GM12874 (cell line): ENCODE measurements around the gene TRIP11.

ENCODE experiments used
- TF ChIP-seq, protein P1 (sequence below): IDR thresholded peaks from 2 replicates; pipeline ENCODE4 v1.5.1; 2011; ENCODE audit warnings: low read depth, mild to moderate bottlenecking, control low read depth, low read length, moderate library complexity; ENCODE audit not compliant: insufficient read depth

TRIP11 gene

DNA sequence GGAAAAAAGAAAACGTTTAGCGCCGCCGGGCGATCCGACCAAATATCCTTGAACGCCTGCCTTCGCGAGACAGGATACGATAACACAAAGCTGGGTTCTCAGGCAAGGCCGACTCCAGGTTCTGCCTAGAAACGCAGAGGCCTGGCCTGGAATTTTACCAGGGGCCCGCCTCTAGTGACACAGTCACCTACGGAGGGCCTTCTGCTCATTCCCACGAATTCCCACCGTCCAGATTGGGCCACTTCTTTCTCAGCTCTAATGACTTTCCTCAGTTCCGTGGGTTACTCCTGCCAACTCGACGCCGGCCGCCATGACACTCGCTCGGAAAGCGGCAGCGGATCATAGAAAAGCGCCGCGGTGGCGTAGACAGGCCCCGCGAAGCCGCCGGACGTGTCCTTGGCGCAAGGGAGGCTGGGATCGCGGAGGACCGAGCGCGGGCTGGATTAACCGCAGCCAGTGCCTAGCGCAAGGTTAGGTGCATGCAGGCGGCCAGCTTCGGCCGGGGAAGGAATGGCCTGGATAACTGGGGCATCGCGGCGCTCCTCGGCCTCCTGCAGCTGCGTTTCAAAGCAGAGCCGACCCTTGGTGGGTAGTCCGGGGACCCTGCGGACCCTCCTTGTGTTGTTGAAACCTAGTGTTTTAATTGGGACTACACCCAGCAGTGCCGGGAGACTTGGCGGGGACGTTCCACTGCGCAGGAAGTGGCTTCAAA is at the start of gene TRIP11:
Gene TRIP11, minus strand, starts transcription at position 341 of the 712 bp plus-strand sequence. CDS start 374 bp downstream, outside the sequence.
- TF ChIP-seq, protein P1, sequence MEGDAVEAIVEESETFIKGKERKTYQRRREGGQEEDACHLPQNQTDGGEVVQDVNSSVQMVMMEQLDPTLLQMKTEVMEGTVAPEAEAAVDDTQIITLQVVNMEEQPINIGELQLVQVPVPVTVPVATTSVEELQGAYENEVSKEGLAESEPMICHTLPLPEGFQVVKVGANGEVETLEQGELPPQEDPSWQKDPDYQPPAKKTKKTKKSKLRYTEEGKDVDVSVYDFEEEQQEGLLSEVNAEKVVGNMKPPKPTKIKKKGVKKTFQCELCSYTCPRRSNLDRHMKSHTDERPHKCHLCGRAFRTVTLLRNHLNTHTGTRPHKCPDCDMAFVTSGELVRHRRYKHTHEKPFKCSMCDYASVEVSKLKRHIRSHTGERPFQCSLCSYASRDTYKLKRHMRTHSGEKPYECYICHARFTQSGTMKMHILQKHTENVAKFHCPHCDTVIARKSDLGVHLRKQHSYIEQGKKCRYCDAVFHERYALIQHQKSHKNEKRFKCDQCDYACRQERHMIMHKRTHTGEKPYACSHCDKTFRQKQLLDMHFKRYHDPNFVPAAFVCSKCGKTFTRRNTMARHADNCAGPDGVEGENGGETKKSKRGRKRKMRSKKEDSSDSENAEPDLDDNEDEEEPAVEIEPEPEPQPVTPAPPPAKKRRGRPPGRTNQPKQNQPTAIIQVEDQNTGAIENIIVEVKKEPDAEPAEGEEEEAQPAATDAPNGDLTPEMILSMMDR: no peak

DNA sequence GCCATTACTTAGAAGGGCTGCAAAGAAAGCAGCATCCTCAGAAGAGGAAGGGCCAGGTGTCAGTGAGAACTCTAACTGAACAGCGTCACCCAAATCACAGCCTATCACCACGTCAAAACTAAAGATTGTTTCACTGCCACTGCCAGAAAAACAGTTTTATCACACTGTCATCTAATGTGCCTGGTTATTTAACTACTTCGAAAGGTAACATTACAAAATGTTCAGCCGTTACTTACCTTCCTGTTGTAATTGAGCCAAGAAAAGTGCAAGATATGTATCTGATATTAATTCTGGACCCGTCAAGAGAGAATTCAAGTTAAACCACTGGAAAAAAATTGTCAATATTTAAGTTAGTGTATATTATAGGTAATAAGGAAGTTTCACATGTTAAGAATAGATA is 48.6 kb upstream of the TRIP11 start:
- TF ChIP-seq, protein P1: no peak

DNA sequence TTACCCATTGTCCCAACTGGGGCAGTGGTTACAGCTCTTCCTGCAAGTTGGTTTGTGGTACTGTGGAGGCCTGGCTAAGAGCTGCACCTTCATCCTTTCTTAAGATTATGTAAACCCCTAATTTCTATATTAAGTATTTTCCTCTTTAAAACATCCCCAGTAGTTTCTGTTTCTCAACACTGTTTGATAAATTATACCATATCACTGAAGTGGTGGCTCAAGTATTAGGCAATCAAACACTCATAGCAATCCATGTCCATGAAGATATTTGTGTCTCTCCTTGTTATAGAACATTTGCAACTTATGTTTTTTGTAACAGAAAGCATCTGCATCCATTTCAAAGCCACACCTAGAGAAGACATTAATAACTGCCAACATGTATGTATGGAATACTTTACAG is 34.7 kb upstream of the TRIP11 start:
- TF ChIP-seq, protein P1: no peak

DNA sequence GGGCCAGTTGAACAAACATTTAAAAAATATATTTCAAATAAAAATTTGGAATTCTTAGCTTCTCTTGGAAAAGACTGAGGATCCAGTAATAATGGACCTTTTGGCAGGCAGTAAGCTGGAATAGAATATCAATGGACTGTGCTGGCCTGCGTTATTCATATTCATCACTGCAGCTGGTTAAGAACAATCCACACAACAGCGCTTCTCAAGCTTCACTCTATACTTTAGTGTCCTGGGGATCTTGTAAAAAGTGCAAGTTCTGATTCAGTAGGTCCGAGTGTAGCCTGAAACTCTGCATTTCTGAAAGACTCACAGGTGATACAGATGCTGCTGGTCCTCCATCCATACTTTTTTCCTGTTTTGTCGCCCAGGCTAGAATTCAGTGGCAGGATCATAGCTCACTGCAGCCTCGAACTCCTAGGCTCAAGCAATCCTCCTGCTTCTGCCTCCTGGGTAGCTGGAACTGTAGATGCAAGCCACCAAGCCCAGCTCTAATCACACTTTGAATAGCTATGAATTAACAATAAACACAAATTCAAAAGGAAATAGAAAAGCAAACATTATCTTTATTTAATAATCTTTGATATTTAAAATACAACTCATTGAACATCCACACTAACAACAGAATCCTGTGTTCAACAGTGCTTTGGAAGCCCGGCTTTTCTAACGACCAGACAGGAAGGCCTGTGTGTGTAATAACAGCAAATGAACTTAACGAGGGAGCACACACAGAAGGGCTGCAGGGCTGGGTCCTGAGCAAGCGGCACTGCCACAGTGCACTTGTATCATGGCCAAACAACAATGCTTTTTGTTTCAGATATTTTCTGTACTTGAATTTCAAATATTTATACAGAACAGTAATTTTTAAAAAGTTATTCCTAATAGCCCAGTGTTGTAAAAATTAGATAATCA is 18.4 kb upstream of the TRIP11 start:
- TF ChIP-seq, protein P1: no peak

DNA sequence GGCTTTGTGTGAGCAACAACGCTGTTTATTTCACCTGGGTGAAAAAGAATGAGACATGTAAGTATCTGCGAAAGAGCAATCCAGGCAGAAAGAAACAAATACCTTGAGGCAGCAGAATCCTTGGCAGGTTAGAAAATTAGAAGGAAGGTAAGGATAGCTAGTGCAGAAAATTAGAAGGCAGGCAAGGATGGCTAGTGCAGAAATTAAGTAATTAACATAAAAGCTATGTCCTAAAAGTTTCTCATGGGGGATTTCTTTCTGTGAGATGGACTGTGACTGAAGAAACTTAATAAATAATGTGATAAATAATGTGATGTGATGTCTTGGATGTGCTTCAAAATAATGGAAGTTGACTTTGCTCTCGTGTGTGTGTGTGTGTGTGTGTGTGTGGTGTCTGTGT is 9.9 kb upstream of the TRIP11 start:
- TF ChIP-seq, protein P1: no peak

DNA sequence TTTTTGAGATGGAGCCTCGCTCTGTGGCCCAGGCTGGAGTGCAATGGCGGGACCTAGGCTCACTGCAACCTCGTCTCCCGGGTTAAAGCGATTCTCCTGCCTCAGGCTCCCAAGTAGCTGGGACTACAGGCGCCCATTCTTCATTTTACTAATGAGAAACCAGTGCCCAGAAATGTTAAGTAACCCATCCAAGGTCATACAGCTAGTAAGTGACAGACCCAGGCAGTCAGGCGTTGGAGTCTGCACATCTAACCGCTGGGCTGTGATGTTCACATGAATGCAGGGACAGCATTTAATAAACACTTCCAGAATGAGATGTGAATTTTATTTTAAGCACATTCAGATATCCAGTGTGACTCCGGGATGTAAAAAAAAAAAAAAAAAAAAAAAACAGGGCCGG is 1.3 kb upstream of the TRIP11 start:
- TF ChIP-seq, protein P1: no peak

DNA sequence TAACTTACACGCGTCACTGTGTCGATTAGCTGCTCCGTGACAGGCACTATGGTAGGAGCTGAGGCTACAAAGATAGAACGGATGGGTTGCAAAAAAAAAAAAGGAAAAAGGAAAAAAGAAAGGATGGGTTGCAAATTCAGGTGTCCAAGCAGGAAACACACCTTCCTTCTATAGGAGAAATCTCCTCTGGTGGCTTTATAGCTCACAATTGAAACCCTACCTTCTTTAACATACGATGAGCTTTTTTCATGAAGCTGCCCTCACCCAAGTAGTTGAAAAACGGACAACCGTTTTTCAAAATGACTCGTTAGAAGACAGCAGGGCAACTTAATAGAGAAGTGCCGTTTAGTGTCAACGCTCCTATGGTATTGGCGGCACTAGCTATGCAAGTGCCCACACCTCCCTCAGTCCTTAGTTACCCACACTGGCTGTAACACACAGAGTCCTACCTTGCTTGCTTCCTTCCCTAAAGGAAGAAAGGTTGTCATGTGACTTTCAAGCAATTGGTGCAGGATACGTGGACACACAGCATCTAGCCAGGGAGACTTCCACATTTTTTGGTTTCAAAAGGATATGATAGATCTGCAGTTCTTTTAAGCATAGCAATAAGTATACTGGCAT is 682 bp upstream of the TRIP11 start:
- TF ChIP-seq, protein P1: no peak
